Cardiac fibroblast (primary cell): ENCODE data around the gene GPR155.
"Not testable (repeated sequence)": the region's sequence is repeated elsewhere in the genome, so short reads cannot be mapped to it uniquely, and the experiment has no call there.

Experiments used
- DNase-seq, 2 donors: peaks; one replicate each; pipeline versions ENCODE4 v3.0.0 to v3.0.0-alpha.2; 2010; ENCODE audit warnings: low read depth in 2 of 2
- H3K4me3 ChIP-seq, 2 donors: replicated peaks in 1 of 2; 1 replicate in 1 of 2; 2 replicates in 1 of 2; pipeline ENCODE4 v1.5.1; 2011; ENCODE audit warnings: low read depth in 2 of 2, low read length in 2 of 2, mild to moderate bottlenecking in 2 of 2, moderate library complexity in 1 of 2
- CTCF ChIP-seq: IDR thresholded peaks from one replicate; pipeline ENCODE4 v1.5.1; 2011; ENCODE audit warnings: low read depth, mild to moderate bottlenecking, low read length, inconsistent platforms

Gene GPR155

GRCh38 chr2:174395284-174395968, 91.4 kb downstream of the GPR155 start, which contains the start of gene SCRN3:
Gene SCRN3, plus strand, starts transcription at chr2:174395730. Its CDS starts 2,554 bp downstream, at chr2:174398284.
- no peak for TF ChIP-seq CTCF
- H3K4me3 ChIP-seq = peak within 1 kb of the TSS; percentile 63 to 73
- peak; percentile 76 to 82 for DNase-seq

GRCh38 chr2:174392706-174393105, 94.1 kb downstream of the GPR155 start:
- TF ChIP-seq CTCF = no peak
- no peak for DNase-seq
- H3K4me3 ChIP-seq = no peak overlapping the region

DNA sequence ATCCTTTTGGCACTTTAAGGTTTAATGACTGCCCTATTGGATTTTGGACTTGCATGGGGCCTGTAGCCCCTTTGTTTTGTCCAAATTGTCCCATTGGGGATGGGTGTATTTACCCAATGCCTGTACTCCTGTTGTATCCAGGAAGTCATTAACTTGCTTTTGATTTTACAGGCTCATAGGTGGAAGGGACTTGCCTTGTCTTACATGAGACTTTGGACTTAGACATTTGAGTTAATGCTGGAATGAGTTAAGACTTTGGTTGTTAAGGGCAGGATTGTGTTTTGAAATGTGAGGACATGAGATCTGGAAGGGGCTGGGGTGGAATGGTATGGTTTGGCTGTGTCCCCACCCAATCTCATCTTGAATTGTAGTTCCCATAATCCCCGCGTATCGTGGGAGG, 96.5 kb downstream of the GPR155 start:
- DNase-seq = not testable (repeated sequence)

GRCh38 chr2:174389542-174389941, 97.3 kb downstream of the GPR155 start:
- no peak for DNase-seq

More for the DNA sequence above, 96.5 kb downstream of the GPR155 start:
- H3K4me3 ChIP-seq = not testable (repeated sequence)

DNA sequence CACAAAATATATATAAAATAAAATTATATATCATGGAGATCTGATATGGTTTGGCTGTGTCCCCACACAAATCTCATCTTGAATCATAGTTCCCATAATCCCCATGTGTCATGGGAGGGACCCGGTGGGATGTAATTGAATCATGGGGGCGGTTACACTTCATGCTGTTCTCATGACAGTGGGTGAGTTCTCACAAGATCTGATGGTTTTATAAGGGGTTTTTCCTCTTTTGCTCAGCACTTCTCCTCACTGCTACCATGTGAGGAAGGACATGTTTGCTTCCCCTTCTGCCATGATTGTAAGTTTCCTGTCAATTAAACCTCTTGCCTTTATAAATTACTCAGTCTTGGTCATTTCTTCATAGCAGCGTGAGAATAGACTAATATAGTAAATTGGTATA, 98.1 kb downstream of the GPR155 start:
- DNase-seq = not testable (repeated sequence)

More at GRCh38 chr2:174389542-174389941, 97.3 kb downstream of the GPR155 start:
- no peak overlapping the region for H3K4me3 ChIP-seq
- no peak for TF ChIP-seq CTCF

GRCh38 chr2:174385201-174385600, 101.6 kb downstream of the GPR155 start:
- TF ChIP-seq CTCF = no peak
- DNase-seq = no peak
- no peak overlapping the region for H3K4me3 ChIP-seq

More for the DNA sequence above, 98.1 kb downstream of the GPR155 start:
- not testable (repeated sequence) for H3K4me3 ChIP-seq

DNA sequence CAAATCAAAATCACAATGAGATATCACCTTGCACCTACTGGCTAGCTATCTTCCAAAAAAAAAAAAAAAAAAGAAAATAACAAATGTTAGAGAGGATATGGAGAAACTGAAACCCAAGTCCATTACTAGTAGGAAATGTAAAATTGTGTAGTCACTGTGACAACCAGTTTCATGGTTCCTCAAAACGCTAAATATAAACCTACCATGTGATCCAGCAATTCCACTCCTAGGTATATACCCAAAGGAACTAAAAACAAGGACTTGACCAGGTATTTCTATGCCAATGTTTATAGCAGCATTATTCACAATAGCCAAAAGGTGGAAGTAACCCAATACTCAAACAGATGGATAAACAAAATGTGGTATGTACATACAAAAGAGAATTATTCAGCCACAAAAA, 103.0 kb downstream of the GPR155 start:
- no peak overlapping the region for H3K4me3 ChIP-seq
- DNase-seq = no peak
- no peak for TF ChIP-seq CTCF
